COLO668 (cell line): ENCODE data around the gene GNB5.

Source experiments
- DNase-seq: peaks from one replicate; lab custom pipeline; 2025; ENCODE audit not compliant: unreplicated experiment; lab: John Stamatoyannopoulos, UW

The GNB5 gene

DNA sequence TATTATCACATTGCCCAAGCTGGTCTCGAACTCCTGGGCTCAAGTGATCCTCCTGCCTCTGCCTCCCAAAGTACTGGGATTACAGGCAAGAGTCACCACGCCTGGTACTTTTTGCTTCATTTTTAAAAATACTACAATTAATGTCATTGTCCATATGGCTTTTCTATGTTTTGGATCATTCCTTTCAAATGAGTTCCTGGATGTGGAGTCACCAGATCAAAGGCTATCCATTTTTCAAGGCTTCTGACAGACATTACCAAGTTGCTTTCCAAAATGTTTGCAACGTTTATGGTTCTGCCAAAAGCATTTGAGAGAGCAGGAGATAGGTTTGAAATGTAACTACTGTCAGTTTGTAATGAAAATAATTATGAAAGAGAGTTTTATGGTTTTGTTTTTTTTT lies 44.4 kb downstream of the GNB5 start:
- DNase-seq: no peak

DNA sequence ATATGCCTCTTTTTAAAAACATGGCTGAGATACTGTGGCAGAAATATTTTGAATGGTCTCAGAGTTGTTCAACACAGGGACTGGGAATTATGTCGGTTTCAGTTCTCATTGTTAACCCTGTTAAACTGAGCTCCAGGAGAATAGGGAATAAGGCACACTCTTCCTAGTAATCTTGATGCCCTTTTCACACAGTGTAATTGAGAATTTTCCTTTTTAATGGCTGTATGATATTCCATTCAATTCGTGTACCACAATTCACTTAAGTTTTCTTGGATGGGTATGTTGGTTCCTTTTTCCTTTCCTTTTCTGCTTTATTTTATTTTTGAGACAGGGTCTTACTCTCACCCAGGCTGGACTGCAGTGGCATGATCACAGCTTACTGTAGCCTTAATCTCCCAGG lies 44.9 kb downstream of the GNB5 start:
- no peak for DNase-seq

DNA sequence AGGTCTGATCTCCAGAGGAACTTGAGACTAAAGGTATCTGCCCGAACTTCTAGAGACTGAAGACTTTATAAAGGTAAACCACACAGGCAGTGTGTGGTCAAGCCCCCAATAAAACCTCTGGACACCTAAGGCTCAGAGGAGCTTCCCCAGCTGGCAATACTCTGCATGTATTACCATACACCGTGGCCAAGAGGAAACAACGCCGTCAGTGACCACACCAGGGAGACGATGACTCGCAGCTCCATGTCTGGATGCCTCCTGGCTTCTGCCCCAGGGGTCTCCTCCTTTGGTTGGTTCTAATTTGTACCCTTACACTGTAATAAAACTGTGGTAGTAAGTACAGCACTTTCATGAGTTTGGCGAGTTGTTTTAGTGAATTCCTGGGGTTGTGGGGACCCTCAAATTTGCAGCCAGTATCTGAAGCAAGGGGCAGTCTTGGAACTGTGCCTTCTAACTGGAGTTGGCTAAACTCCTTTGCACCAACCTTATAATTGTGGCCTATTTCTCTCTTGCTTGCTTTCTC lies 46.5 kb downstream of the GNB5 start:
- DNase-seq: no peak

DNA sequence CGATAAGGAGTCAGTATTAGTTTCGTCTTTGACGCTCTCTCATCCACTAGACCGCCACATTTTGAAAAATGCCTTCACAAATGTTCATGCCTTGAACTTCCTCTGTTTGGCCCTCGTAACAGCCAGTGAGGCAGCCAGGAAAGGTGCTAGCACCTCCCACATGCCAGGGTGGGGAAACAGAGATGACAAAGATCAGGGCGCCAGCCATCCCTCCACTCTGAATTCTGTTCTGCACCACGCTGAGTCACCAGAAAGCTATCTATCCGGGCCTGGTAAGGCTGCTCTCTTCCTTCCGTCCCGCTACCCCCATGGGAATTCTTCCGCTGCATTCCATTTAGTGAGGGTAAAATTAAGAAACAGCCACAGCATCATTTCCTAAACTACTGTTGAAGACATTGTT lies 47.3 kb downstream of the GNB5 start:
- no peak for DNase-seq

DNA sequence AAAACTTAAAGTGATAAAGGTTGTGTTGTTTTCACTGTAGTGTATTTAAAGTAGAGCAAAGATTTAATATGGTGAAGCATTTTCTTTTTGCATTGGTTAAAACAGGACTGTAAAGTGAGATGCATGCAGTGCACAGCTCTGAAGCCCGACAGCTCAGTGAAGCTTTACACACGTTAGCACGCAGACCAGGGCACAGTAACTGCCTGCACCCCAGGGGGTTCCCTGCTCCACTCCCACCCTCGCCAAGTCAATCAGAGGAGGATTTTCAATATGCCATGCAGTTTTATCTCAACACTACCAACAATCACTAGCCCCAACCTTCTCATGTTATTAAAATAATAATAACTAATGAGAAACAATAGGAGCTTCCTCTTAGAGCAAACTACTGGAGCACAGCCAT lies 50.5 kb downstream of the GNB5 start:
- DNase-seq: no peak

DNA sequence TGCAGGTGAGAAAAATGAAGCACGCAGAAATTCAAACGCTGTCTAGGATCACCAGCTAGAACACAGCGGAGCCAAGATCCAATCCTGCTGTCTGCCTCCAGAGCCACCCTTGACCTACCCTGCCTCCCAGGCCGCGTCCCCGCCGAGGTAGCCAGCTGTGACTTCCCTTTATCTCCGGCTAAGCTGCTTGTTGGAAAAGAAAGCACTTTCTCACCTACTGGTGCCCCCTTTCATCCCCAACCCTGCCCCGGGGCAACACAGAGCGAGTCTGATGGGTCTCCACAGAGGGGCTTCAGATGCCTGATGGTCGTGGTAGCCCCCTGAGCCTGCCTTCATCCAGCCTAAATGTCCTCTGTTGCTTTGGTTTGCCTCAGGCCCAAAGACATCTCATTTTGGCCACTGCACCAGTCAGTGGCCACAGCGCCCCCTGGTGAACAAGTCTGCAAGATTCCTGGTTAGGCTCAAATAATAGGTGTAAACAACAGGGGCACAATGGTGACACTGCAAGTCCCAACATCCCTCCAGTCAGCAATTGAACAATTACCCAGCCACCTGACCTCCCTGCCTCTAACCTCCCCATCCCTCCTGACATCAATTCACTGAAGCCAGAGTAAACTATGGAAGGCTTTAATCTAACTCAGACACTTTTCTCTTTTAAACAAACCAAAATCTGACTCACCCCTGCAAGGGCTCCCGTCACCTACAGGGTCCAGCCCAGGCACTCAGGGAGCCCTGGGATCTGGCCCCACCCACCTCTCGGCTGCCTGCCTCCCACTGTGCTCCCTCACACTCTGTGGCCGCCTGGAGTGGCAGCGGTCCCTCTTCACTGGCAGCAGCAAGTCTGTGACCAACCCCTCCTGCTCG lies 51.4 kb downstream of the GNB5 start:
- DNase-seq: peak; percentile 68

DNA sequence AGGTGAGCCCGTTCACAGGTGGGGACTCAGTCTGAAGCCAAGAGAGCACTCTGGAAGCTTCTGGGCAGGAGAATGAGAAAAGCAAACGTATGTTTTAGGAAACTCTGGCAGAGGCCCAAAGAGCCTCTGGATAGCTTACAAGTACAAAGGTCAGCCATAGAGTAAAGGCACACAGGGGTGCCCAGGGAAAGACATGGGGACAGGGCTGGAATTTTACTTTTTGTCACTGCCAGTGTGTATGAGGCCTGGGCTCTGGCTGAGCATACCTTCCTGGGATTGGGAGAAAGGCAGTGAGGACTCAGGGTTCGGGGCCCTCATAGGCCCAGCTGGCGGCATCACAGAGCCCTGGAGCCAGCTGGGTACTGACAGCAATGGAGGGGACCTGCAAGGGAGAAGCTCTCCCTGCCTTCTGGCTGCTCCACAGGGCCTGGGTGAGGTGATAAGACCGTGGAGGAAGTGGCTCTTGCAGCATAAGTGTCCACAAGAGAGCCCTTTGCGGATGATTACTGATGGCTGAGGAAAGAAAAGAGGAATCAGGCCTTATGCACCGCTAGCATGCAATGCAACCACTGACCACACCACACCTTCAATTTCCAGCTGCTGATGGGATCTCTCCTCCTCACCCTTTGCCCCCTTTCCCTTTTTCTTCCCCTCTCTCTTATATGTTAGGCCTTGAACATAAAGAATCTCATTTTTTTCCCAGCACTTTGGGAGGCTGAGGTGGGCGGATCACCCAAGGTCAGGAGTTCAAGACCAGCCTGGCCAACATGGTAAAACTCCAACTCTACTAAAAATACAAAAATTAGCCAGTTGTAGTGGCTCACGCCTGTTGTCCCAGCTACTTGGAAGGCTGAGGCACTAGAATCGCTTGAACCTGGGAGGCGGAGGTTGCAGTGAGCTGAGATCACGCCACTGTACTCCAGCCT lies 53.5 kb downstream of the GNB5 start:
- DNase-seq: no peak

DNA sequence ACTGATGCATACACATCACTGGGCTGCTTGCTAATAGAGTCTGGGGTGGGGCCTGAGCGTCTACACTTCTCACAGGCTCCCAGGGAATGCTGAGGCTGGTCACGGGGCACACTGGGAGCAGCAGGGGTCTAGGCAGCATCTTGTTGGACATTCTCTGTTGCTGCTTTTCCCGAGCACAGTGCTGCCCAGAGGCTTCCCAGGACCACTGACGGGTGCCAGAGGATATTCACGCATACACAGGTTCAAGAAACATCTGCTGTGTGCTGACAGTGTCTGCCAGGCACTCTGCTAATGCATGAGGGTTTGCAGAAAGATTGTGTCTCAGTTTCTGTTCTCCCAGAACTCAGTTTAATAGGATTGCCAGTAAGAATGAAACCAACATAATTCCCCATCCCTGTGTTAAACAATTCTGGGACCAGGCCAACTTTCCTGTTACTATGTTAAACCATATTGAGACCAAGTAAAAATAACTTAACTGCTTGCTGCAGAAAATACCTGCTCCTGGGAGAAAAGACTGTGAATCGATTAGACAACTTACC lies 54.7 kb downstream of the GNB5 start:
- DNase-seq: no peak

DNA sequence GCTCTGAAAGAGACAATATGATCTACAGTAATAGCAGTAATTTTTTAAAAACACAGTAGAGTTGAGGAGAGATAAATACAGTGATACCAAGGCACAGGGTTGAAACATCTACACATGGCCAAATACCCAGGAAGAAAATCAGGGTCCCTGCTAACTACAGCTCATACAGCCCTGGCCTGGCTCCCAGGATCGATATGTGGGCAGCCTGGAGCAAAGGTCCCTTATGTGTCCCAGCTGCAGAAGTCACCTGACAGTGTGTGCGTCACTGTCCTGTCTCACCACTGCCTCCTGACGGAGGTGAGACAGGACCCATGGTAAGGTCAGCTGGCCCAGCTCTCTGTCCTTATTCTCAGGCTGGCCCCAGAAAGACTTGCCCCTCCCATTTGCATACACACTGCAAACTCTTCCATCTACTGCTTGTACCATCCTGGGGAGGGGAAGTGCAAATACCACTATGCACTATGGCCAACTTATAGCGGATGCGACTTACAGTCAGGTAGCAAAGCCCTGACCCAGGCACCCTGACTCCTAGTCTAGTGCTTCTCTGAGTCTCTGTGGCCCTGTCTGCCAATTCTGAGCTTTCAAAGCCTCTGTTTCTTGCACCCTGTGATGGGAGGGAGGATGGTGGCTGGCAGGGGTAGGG lies 56.6 kb downstream of the GNB5 start:
- no peak for DNase-seq

DNA sequence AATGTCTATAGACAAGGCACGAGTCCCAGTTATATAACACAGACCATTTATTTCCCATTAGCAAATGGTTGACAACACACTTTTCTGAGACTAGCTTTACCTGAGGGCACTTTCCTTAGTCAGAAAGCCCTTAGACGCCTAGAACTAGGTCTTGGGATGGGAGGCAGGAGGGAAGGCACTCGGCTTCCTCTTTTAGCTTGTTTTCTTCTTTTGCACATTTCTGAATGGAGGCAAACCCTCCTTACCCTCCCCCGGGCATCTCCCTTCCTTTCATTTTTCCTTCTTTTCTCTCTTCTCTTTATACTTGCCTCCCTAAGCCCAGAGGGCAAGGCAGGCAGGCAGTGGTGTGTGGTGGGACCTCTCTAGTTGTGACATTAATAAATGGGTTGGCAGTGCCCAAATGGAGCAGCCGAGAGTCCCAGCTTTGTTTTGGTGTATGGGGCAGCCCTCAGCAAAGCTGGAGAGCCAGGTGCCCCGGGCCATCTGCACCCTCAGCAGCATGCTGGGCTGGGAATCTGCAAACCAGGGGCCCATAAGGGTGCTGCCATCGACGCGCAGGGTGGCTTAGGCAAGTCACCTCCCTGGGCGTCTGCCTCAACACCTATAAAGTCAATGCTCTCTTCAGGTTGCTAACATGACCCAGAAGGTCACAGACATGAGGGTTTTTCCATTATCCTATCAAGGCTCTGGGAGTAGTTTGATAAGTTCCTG lies 57.5 kb downstream of the GNB5 start:
- no peak for DNase-seq

DNA sequence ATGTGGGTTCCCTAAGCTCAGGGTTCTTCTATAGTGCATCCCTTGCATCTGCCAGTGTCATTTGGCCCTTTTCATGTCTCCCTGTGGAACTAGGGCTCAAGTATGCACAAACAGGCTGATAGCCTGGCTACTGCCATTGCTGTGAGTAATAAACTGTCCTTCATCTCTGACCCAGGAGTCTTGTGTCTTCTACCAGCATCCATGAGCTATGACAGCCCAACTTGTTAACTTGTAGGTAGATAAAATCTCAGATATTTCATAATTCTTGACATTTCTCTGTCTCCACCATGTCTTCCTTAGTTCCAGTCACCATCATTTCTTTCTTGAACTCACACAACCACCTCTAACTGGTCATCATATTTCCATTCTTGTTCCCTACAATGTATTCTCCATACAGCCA lies 59.1 kb downstream of the GNB5 start:
- no peak for DNase-seq

DNA sequence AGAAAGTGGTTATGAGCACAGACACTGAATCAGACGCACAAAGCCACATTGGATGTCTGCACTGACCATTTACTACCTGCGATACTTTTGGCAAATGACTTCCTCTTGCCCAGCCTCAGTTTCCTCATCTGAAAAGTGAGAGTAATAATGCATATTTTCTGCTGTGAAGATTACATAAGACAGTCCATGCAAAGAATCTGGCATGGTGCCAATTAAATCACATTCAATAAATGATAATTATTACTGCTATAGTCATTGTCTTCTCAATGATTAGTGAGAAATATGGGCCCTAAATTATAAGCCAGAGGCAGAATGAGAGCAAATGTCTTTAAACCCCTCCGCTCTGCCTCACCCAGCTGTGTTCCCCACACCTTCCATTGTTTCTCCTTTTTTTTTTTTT lies 62.6 kb downstream of the GNB5 start:
- DNase-seq: no peak

DNA sequence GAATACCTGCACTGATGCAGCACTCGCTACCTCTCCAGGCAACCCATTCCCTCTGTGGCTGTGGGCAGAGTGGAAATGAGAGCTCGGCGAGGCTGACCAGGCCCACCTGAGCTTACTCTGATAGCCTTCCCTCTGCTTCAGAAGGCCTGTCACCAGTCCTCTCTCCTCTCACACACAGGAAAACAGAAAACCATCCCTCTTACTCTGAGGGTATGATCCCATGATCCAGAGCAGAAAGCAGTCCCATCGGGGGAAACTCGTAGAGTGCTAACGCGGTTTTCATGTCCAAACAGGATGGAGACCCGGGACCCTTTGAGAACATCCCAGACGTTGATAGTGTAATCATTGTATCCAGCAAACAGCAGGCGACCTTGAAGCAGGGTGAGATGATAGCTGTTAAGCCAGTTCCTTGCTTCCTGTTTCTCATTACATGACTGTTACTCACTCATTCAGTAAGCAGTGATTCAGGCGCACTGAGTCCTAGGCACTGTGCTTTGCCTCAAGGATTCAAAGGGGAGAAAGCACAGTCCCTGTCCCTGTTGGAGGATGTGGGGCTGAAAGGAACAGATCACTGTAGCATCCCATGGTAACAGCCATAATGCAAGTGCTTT lies 66.8 kb downstream of the GNB5 start:
- DNase-seq: no peak

DNA sequence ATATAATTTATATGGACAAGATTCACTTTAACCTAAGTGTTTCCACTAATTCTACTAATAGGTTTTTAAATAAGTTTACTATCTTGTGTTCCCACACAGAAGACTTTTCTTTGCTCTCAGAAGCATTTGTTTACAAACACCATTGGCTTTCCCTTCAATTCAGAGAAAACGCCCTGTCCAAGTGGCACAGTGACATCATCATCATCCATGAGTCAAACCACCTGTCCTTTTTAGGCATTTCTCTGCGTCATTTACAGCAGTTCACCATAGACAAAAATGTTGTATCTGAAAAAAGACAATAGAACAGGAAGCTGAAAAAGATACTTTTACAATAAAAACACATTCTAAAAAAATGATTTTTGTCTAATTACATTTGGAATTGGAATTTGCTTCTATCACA lies 69.3 kb downstream of the GNB5 start:
- no peak for DNase-seq

DNA sequence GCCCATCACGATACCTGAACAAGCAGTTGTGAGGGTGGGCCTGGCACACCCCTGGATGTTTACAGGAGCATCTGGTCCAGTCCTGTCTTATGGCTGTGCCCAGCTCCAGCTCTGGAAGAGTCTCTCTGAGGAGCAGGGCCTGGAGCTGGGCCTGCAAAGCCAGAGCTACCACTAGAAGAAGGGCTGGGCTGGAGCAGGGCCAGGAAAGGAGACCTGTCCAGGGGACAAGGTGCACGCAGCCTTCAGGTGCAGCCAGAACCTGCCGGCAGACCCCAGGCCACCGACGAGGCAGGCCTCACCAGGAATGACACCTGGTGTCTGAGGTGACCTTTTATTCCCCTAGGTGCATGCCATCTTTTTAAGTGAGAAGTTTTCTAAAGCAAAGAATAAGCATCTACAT lies 70.2 kb downstream of the GNB5 start:
- no peak for DNase-seq

DNA sequence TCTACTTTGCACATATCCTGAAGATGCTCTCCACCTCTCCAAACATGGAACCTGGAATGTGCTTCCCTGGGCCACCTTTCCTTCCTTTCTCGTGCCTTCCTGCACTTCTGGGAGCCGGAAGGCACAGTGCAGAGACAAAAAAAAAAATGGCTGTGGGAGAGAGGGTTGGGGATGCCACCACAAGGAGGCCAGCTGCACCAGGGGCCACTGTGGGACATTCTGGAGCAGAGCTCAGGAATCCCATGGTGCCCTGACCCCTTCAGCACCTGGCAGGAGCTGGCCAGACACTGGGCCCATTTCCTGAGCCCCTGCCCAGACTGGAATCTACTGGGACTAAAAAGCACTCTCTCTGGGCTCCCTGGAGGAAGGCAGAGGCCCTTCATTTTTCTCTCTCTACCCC lies 70.7 kb downstream of the GNB5 start:
- no peak for DNase-seq

DNA sequence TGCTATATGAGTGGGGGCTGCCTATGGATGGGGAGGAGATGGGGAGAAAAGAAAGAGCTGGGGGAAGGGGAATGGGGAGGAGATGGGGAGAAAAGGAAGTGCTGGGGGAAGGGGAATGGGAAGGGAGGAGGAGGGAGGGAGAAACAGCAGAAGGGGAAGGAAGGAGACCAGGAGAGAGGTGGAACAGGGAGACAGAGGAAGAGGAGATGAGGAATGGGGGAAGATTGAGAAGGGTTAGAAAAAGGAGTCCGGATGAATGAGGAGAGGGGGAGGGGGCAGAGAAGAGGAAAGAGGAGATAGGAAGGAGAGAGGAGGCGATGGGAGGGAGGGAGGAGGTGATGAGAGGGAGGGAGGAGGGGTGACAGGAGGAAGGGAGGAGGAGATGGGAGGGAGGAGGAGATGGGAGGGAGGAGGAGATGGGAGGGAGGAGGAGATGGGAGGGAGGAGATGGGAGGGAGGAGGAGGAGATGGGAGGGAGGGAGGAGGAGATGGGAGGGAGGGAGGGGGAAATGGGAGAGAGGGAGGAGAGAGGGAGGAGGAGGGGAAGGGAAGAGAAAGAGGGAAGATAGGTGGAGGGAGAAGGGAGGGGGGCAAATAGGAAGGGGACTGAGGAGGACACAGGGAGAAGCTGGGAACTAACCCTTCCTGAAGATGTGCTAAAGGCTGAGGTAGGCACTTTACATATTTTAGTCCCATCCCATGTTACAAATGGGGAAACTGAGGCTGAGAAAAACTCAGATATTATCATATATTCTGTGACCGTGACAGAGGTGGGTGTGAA lies 72.0 kb downstream of the GNB5 start:
- no peak for DNase-seq

DNA sequence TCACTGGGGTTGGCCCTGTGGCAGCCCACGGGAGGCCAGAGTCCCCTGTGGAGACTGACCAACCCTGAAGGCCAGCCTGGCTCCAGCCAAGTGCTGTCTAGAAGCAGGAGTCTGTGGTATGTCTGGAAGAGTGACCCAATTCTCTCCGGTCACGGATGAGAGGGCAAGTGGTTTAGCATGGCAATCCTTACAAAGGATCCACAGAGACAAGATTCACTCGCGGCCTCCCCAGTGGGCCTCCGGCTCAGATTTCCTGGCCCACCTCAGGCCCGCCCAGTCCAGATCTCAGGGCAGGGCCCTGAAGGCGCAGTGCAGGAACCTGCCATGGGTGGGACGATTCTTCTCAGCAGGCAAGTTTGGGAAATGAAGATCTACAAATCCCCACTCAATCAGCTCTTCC lies 73.6 kb downstream of the GNB5 start:
- DNase-seq: no peak
